Esophagus muscularis mucosa (tissue), 3 donors: ENCODE measurements around the gene ITPRIP.

ENCODE experiments used
- POLR2A ChIP-seq: fragments of 450-650 bp; IDR thresholded peaks from one replicate; pipeline ENCODE4 v1.6.1; 2017; ENCODE audit warnings: antibody characterized with exemption, moderate library complexity, mild to moderate bottlenecking, low read depth
- POLR2AphosphoS5 ChIP-seq, 2 donors: sonication (generic); formaldehyde crosslinking; IDR thresholded peaks; one replicate each; pipeline ENCODE4 v1.6.1; 2017; ENCODE audit warnings: antibody characterized with exemption in 2 of 2
- TF ChIP-seq, protein P1 (sequence below), 3 experiments: fragments of 200-600 bp in 2 of 3; fragments of 450-650 bp in 1 of 3; sonication (generic) in 2 of 3; IDR thresholded peaks; one replicate each; pipeline ENCODE4 v1.5.1; 2017 to 2019; ENCODE audit warnings: antibody characterized with exemption in 3 of 3, mild to moderate bottlenecking in 2 of 3, moderate library complexity in 1 of 3

GRCh38 chr10:104301907-104302690, 36.2 kb downstream of the ITPRIP start:
- TF ChIP-seq, protein P1, sequence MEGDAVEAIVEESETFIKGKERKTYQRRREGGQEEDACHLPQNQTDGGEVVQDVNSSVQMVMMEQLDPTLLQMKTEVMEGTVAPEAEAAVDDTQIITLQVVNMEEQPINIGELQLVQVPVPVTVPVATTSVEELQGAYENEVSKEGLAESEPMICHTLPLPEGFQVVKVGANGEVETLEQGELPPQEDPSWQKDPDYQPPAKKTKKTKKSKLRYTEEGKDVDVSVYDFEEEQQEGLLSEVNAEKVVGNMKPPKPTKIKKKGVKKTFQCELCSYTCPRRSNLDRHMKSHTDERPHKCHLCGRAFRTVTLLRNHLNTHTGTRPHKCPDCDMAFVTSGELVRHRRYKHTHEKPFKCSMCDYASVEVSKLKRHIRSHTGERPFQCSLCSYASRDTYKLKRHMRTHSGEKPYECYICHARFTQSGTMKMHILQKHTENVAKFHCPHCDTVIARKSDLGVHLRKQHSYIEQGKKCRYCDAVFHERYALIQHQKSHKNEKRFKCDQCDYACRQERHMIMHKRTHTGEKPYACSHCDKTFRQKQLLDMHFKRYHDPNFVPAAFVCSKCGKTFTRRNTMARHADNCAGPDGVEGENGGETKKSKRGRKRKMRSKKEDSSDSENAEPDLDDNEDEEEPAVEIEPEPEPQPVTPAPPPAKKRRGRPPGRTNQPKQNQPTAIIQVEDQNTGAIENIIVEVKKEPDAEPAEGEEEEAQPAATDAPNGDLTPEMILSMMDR (IDR thresholded peaks at IDR 0.05), result peak in 1 of 3 experiments; percentile 4
- TF ChIP-seq POLR2AphosphoS5 (IDR thresholded peaks at IDR 0.05), result no peak
- TF ChIP-seq POLR2A, result no peak
